Activated CD4-positive, alpha-beta T cell treated with anti-CD3 and anti-CD28 coated beads, Interleukin-10, Interleukin-2, amounts not matched to agents 100 ng/mL and 50 ng/mL, durations not matched to agents 16 hours and 8 hours (primary cell): Measurements from ENCODE around the gene MLYCD.

Source experiments
- DNase-seq: peaks from one replicate; pipeline ENCODE4 v3.0.0-alpha.2; 2020

Gene MLYCD

GRCh38 chr16:83973077-83973476 lies 74.2 kb downstream of the MLYCD start:
- DNase-seq, result no peak

- DNase-seq, result no peak
Measured at GRCh38 chr16:83973581-83974385, 74.9 kb downstream of the MLYCD start.

GRCh38 chr16:83974475-83974874 lies 75.6 kb downstream of the MLYCD start:
- no peak for DNase-seq

- no peak for DNase-seq
Measured at GRCh38 chr16:83975590-83976260, 76.8 kb downstream of the MLYCD start.
